ENCODE measurements around the gene FOSL2.

DNA sequence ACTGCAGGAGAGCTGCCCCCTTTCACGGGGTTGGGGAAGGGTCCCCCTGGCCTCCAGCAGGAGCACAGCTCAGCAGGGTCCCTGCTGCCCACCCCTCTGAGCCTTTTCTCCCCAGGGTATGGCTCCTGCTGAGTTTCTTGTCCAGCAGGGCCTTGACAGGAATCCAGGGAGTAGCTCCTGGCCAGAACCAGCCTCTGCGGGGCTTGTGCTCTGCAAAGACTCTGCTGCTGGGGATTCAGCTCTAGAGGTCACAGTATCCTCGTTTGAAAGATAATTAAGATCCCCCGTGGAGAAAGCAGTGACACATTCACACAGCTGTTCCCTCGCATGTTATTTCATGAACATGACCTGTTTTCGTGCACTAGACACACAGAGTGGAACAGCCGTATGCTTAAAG is 21.2 kb downstream of the FOSL2 start:
- TF ChIP-seq POLR2A (IDR thresholded peaks at IDR 0.05; ENCODE audit: low read length) (no peak), GATA1 (IDR thresholded peaks at IDR 0.05; ENCODE audit: low read depth, low read length) (no peak)

Data from erythroblast (primary cell).